Measurements from ENCODE around the gene IMMP2L. TPM values are rescaled to one million over a fixed set of nuclear protein-coding genes. Genes with fewer than 3 reads are reported as not detected.

The IMMP2L gene
- polyA plus RNA-seq, 2 of the 4 experiments (the other 2 are of a cell fraction) = 16.1 to 23.8 TPM

- CTCF ChIA-PET = interaction anchor here (0.9 to 1.3 kb wide), 3 partner anchors 11 to 592 kb away, joined by 3 to 4 read pairs (median 4); no protein-coding TSS in a partner anchor
- no peak for FAIRE-seq
- Histone ChIP-seq H3K4me3 (no peak overlapping the region), H3K9me3 (no peaks in the 10 kb centered on the region), H3K4me2 (no peak overlapping the region), H3K27ac (0 out of 6 replicates have a peak overlapping the region, but pooled peaks of 1 of the 2 experiments have one; percentile 23), H3K4me1 (peaks cover 15% of the 10 kb centered on the region; the same call in 2 of the 3 replicates)
- DNase-seq (ENCODE audit: low read depth in 1 of 2, low spot score in 1 of 2) = no peak
- no peak for ATAC-seq
- 81% methylated on average over 4 of the region's 4 CpGs for WGBS (ENCODE audit: missing lambda C conversion rate)
- TF ChIP-seq EP300 (IDR thresholded peaks at IDR 0.05) (no peak), NPAS2 (CRISPR knock-in tag; IDR thresholded peaks at IDR 0.05; ENCODE audit: borderline replicate concordance) (no peak), ZSCAN20 (CRISPR knock-in tag; IDR thresholded peaks at IDR 0.05) (no peak), ATOH8 (CRISPR knock-in tag; IDR thresholded peaks at IDR 0.05; ENCODE audit: low read depth) (no peak), ZFP36 (IDR thresholded peaks at IDR 0.05; ENCODE audit: borderline replicate concordance, partially characterized antibody) (no peak)
- POLR2A ChIA-PET = no interaction called here
Measured at GRCh38 chr7:111137296-111138192, 424.7 kb downstream of the IMMP2L start.

- TF ChIP-seq FOSL2 (IDR thresholded peaks at IDR 0.05) (no peak), FOSL2 (CRISPR knock-in tag; IDR thresholded peaks at IDR 0.05) (0 out of 2 replicates have a peak, but pooled peaks have one; percentile 13), RCOR1 (IDR thresholded peaks at IDR 0.05; ENCODE audit: low read depth, low read length) (no peak)
- TF ChIP-seq, protein P1, sequence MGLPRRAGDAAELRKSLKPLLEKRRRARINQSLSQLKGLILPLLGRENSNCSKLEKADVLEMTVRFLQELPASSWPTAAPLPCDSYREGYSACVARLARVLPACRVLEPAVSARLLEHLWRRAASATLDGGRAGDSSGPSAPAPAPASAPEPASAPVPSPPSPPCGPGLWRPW (IDR thresholded peaks at IDR 0.05) = no peak
- ChIA-PET CTCF (interaction anchor here (0.7 to 1.5 kb wide), 4 partner anchors 9 to 603 kb away, joined by 3 to 4 read pairs (median 4); no protein-coding TSS in a partner anchor), POLR2A (no interaction called here)
- FAIRE-seq (peak; percentile 23), DNase-seq (ENCODE audit: low read depth in 1 of 2, low spot score in 1 of 2) (peak in 1 of 2 experiments; percentile 12), ATAC-seq (peak in 1 of 2 experiments; percentile 29; a peak in 1 of 6 replicates)
- Histone ChIP-seq H3K4me1 (peaks cover 12% of the 10 kb centered on the region; the same call in 2 of the 3 replicates), H3K4me3 (no peak overlapping the region), H3K9me3 (no peaks in the 10 kb centered on the region), H3K27ac (no peak overlapping the region), H3K4me2 (peak overlapping the region; percentile 4; the same call in 1 of the 3 replicates)
- 6% methylated on average over 1 of the region's 1 CpG for WGBS (ENCODE audit: missing lambda C conversion rate)
Measured at GRCh38 chr7:111132833-111133232, 429.5 kb downstream of the IMMP2L start.

- FAIRE-seq (no peak), DNase-seq (ENCODE audit: low read depth in 1 of 2, low spot score in 1 of 2) (no peak), ATAC-seq (no peak)
- TF ChIP-seq EHF (CRISPR knock-in tag; IDR thresholded peaks at IDR 0.05) = no peak
- no peak for TF ChIP-seq KDM5A (IDR thresholded peaks at IDR 0.05)
- no peak for TF ChIP-seq CEBPB (IDR thresholded peaks at IDR 0.05)
- TF ChIP-seq, protein P2, sequence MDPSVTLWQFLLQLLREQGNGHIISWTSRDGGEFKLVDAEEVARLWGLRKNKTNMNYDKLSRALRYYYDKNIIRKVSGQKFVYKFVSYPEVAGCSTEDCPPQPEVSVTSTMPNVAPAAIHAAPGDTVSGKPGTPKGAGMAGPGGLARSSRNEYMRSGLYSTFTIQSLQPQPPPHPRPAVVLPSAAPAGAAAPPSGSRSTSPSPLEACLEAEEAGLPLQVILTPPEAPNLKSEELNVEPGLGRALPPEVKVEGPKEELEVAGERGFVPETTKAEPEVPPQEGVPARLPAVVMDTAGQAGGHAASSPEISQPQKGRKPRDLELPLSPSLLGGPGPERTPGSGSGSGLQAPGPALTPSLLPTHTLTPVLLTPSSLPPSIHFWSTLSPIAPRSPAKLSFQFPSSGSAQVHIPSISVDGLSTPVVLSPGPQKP (IDR thresholded peaks at IDR 0.05; ENCODE audit: low read depth, low read length) = no peak
- TF ChIP-seq MYC (IDR thresholded peaks at IDR 0.05; ENCODE audit: borderline replicate concordance, low read length) = no peak
- no peak for TF ChIP-seq FOSB (CRISPR knock-in tag; IDR thresholded peaks at IDR 0.05)
- TF ChIP-seq ZFP36 (IDR thresholded peaks at IDR 0.05; ENCODE audit: borderline replicate concordance, partially characterized antibody) = no peak
- TF ChIP-seq, protein P3, sequence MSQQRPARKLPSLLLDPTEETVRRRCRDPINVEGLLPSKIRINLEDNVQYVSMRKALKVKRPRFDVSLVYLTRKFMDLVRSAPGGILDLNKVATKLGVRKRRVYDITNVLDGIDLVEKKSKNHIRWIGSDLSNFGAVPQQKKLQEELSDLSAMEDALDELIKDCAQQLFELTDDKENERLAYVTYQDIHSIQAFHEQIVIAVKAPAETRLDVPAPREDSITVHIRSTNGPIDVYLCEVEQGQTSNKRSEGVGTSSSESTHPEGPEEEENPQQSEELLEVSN (IDR thresholded peaks at IDR 0.05; ENCODE audit: borderline replicate concordance, low read depth) = no peak
- no peak for TF ChIP-seq PHF8 (IDR thresholded peaks at IDR 0.05; ENCODE audit: borderline replicate concordance, low read depth)
- no peak for TF ChIP-seq EHMT2 (IDR thresholded peaks at IDR 0.05; ENCODE audit: low read depth)
- TF ChIP-seq RARB (CRISPR knock-in tag; IDR thresholded peaks at IDR 0.05) = no peak
- TF ChIP-seq TP53 (CRISPR knock-in tag; IDR thresholded peaks at IDR 0.05) = no peak
- TF ChIP-seq JUNB (IDR thresholded peaks at IDR 0.05) = no peak
- TF ChIP-seq NPAS2 (CRISPR knock-in tag; IDR thresholded peaks at IDR 0.05; ENCODE audit: borderline replicate concordance) = no peak
- no peak for TF ChIP-seq SREBF2 (IDR thresholded peaks at IDR 0.05)
- no peak for TF ChIP-seq ZNF302 (CRISPR knock-in tag; IDR thresholded peaks at IDR 0.05)
- no peak for TF ChIP-seq HMGXB4 (CRISPR knock-in tag; IDR thresholded peaks at IDR 0.05; ENCODE audit: borderline replicate concordance)
- TF ChIP-seq NR3C1 (IDR thresholded peaks at IDR 0.05) = no peak
- no peak overlapping the region for H3K27ac ChIP-seq
- no peak overlapping the region for H3K4me2 ChIP-seq
- 93% methylated on average over 4 of the region's 4 CpGs for WGBS (ENCODE audit: missing lambda C conversion rate)
- no peak overlapping the region for H3K4me3 ChIP-seq
- CTCF ChIA-PET = no interaction called here
- H3K9me3 ChIP-seq = no peaks in the 10 kb centered on the region
- peaks cover 23% of the 10 kb centered on the region; the same call in 2 of the 3 replicates for H3K4me1 ChIP-seq
- POLR2A ChIA-PET = no interaction called here
Measured at GRCh38 chr7:111129435-111129834, 432.9 kb downstream of the IMMP2L start.

Data from A549 (cell line).